ENCODE measurements around the gene CTSW.

DNA sequence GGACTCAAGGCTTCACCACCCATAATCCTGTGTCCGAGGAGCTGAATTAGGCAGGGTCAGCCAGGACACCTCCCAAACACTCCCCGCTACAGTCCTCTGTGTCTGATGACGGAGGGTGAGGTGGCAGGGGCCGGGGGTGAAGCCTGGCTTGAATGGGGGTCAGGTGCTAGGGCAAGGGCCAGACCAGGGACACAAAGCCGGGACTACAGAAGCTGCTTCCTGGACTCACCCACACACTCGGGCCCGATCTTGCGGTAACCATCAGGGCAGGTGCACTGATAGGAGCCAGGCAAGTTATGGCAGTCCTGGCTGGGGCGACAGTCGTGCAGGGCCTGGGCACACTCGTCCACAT is 9.4 kb upstream of the CTSW start:
- TF ChIP-seq RAD21 (conservative IDR thresholded peaks at IDR 0.05 in 1 of 2, IDR thresholded peaks at IDR 0.05 in 1 of 2): no peak
- no peak for TF ChIP-seq CTCF (IDR thresholded peaks at IDR 0.05)
- no peak for TF ChIP-seq EHMT2 (IDR thresholded peaks at IDR 0.05; ENCODE audit: low read depth)
- TF ChIP-seq MAFK (IDR thresholded peaks at IDR 0.05; ENCODE audit: partially characterized antibody): no peak
- no peak for TF ChIP-seq POLR2A (IDR thresholded peaks at IDR 0.05; ENCODE audit: low read length)
- TF ChIP-seq BHLHE40 (IDR thresholded peaks at IDR 0.05; ENCODE audit: low read depth, low read length): no peak
- no peak for TF ChIP-seq JUN (IDR thresholded peaks at IDR 0.05)
